OCI-LY1 (cell line): Measurements from ENCODE around the gene CMTM5.

ENCODE experiments used
- CTCF ChIP-seq: fragments of 200-600 bp; sonication (generic), shearing (Covaris generic); IDR thresholded peaks from 2 replicates; pipeline ENCODE4 v1.5.1; 2017; ENCODE audit warnings: mild to moderate bottlenecking, antibody characterized with exemption, low read length, moderate library complexity, mixed read lengths
- EZH2 ChIP-seq: fragments of 200-600 bp; sonication (generic), shearing (Covaris generic); IDR thresholded peaks from 2 replicates; pipeline ENCODE4 v1.8.0; 2017; ENCODE audit warnings: borderline replicate concordance, mixed run types, mild to moderate bottlenecking, antibody characterized with exemption, low read length, moderate library complexity, mixed read lengths

DNA sequence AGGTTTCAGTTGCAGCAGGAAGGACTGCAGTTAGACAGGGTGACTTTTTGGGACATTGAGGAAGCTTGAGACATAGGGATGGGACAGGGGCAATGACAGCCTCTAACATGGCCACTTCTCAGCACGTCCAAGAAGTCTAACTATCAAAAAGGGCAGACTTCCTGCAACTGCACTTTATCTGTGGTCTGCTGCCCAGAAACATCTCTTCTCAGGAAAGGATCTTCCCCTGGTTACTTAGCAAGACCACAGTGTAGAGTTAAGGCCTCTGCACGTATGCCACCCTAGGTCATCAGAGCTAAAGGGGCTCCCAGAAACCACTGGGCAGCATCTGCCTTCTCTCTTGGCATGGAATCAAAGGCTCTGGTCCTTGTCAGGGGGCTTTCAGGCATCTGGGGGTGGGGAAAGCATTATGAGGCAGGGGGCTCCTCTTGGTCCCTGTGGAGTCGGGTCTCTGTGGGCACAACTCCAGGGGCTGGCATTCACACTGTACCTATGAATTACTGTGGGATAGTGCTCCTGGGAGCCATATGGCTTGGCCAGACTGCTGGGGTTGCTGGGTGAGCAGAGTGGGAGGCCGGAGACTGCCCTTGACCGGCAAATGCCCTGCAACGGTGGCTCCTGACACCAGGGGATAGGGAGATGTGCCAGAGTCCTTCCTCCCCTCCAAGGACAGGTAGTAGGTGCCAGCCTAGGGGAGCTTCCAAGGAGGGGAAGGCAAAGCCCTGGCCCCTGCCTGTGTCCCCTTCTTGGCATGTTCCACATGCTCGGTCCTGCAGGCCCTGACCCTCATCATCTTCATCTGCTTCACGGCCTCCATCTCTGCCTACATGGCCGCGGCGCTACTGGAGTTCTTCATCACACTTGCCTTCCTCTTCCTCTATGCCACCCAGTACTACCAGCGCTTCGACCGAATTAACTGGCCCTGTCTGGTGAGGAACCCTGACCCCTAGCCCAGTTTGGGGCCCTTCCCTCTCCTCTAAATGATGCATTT is 1.0 kb downstream of the CMTM5 start:
- TF ChIP-seq CTCF = no peak
- TF ChIP-seq EZH2 = no peak
